NB4 (cell line): ENCODE results near the gene ANKRD18B.
A peak's percentile ranks its signal among the peaks of the same experiment; 100 is the strongest.
"Not testable (repeated sequence)": the region's sequence is repeated elsewhere in the genome, so short reads cannot be mapped to it uniquely, and the experiment has no call there.

Experiments used
- DNase-seq: peaks from one replicate; pipeline ENCODE4 v3.0.0; 2010; ENCODE audit warnings: low read depth
- H3K4me3 ChIP-seq: one replicate; pipeline ENCODE4 v1.5.1; 2011; ENCODE audit warnings: mild to moderate bottlenecking, low read depth, low read length, moderate library complexity
- MYC ChIP-seq: IDR thresholded peaks from 2 replicates; pipeline ENCODE4 v1.6.1; 2011; ENCODE audit warnings: low read depth, low read length
- POLR2A ChIP-seq: IDR thresholded peaks from 2 replicates; pipeline ENCODE4 v1.6.1; 2011; ENCODE audit warnings: mild to moderate bottlenecking; ENCODE audit not compliant: insufficient read length; ENCODE audit errors: extremely low read depth
- TF ChIP-seq, protein P1 (sequence below): IDR thresholded peaks from one replicate; pipeline ENCODE4 v1.5.1; 2012; ENCODE audit warnings: low read depth, low read length
- TF ChIP-seq, protein P2 (sequence below): IDR thresholded peaks from 2 replicates; pipeline ENCODE4 v1.6.1; 2011; ENCODE audit warnings: low read depth, low read length

ANKRD18B gene

DNA sequence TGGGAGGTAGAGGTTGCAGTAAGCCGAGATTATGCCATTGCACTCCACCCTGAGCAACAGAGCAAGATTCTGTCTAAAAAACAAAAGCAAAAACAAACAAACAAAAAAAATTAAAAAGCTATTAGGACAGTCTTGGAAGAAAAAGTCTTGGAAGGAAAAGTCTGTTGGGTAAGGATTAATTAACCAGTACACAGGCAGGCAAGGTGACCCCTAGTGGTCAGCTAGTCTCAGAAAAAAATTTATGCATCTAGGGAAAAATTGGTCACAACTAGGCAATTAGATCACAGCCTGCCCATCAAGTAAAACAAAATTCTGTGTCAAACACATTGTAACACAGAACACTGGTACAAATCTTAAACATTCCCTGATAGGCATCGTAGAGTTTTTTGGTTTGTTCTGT is 6.7 kb upstream of the ANKRD18B start:
- H3K4me3 ChIP-seq, result no peak overlapping the region
- TF ChIP-seq, protein P1, sequence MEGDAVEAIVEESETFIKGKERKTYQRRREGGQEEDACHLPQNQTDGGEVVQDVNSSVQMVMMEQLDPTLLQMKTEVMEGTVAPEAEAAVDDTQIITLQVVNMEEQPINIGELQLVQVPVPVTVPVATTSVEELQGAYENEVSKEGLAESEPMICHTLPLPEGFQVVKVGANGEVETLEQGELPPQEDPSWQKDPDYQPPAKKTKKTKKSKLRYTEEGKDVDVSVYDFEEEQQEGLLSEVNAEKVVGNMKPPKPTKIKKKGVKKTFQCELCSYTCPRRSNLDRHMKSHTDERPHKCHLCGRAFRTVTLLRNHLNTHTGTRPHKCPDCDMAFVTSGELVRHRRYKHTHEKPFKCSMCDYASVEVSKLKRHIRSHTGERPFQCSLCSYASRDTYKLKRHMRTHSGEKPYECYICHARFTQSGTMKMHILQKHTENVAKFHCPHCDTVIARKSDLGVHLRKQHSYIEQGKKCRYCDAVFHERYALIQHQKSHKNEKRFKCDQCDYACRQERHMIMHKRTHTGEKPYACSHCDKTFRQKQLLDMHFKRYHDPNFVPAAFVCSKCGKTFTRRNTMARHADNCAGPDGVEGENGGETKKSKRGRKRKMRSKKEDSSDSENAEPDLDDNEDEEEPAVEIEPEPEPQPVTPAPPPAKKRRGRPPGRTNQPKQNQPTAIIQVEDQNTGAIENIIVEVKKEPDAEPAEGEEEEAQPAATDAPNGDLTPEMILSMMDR, result peak; percentile 90
- no peak for TF ChIP-seq MYC
- TF ChIP-seq, protein P2, sequence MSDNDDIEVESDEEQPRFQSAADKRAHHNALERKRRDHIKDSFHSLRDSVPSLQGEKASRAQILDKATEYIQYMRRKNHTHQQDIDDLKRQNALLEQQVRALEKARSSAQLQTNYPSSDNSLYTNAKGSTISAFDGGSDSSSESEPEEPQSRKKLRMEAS, result no peak
- TF ChIP-seq POLR2A, result no peak
- DNase-seq, result peak; percentile 73

DNA sequence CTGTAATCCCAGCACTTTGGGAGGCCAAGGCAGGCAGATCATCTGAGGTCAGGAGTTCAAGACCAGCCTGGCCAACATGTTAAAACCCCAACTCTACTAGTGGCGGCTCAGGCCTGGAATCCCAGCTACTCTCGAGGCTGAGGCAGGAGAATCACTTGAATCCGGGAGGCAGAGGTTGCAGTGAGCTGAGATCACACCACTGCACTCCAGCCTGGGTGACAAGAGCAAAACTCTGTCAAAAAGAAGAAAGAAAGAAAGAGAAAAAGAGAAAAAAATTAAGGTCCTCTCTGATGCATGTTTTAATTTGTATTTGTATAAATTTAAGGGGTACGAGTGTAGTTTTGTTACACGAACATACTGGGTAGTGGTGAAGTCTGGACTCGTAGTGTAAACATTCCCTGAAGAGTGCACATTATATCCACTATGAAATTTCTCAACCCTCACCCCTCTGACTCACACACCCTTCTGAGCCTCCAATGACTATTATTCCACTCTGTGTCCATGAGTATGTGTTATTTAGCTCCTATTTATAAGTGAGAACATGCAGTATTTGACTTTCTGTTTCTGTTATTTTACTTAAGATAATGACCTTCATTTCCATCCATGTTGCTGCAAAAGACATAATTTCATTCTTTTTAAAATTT is 6.0 kb upstream of the ANKRD18B start:
- peak; percentile 53 for DNase-seq
- H3K4me3 ChIP-seq, result not testable (repeated sequence)

DNA sequence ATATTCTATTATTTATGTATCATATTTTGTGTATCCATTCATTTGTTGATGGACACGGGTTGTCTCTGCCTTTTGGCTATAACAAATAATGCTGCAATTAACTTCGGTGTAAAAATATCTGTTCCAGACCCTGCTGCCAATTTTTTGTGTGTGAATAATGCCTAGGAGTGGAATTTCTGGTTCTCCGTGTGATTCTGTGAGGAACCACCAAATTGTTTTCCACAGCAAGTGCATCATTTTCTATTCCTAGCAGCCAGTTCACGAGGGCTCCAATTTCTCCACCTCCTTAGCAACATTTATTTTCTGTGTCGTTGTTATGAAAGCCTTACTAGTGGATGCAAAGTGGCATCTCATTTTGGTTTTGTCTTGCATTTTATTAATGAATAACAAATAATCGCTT is 2.2 kb upstream of the ANKRD18B start:
- H3K4me3 ChIP-seq, DNase-seq: not testable (repeated sequence)

DNA sequence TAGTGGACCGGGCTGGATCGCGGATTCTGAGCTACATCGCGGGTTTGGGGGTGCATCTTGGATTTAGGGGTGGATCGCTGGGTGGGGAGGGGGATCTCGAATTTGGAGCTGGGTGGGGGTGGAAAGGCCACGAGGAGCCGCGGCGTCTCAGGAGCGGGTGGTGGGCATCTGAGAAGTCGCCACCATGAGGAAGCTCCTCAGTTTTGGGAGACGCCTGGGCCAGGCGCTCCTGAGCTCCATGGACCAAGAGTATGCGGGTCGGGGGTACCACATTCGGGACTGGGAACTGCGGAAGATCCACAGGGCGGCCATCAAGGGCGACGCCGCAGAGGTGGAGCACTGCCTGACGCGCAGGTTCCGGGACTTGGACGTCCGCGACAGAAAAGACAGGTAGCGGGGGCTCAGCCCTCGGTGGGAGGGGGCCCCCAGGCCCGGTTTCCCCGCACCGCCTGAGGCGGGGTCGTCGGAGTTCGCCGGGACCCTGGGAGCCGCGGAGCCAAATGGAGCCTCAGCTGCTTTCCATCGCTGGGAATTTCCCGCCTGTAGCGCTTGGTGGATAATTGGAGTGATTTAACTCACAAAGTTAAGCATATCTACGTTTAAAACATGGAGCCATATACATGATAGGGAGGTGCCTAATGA is 376 bp downstream of the ANKRD18B start:
- peak; percentile 69 for DNase-seq
- H3K4me3 ChIP-seq, result peak overlapping the region; percentile 85
- TF ChIP-seq MYC (no peak; the same call in 1 of the 2 replicates), POLR2A (peak; percentile 53)
- TF ChIP-seq, protein P1, result no peak
- TF ChIP-seq, protein P2, result peak; percentile 47; the same call in 1 of the 2 replicates

DNA sequence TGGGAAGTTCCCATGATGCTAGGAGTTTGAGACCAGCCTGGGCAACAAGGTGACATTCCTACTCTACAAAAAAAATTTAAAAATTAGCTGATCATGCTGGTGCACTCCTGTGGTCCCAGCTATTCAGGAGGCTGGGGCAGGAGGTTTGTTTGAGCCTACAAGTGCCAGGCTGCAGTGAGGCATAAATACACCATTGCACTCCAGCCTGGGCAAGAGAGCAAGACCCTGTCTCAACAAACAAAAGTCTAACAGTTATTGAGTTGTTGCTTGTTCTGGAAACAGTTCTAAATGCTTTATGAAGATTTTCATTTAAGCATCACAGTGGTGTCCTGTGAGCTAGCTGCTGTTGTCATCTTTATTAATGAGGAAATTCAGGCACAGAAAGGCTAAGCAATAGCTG is 4.0 kb downstream of the ANKRD18B start:
- not testable (repeated sequence) for H3K4me3 ChIP-seq, DNase-seq

DNA sequence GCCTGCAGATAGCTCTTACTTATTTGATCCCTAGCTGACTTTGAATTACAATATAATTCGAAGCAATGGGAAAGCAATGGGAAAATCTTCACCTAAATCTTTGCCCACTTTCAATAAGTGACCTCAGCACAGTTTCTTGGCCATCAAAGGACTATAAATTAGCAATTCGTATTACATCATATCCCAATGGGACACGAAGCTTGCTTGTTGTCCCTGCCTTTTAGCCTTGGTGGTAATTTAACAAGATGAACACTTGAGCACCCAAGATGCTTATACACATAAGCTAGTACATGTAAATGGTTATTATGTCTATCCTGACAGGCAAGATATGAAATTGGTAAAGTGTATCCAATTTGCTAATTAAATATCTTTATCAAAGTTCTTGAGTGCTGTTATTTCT is 9.9 kb downstream of the ANKRD18B start:
- DNase-seq, H3K4me3 ChIP-seq: not testable (repeated sequence)

DNA sequence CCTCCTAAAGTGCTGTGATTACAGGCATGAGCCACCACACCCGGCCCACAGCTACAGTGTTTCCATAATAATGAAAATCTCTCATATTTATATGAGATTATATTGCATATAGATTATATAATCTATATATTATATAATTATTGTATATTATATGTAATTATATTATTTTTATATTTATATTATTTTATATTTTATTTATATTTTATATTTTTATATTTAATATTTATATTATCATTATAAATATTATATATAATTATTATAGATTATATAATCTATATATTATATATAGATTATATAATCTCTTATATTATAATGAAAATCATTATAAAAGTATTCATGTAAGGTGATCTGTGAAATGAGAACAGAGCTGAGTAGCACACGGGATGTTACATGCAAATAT is 11.5 kb downstream of the ANKRD18B start:
- H3K4me3 ChIP-seq, result no peak overlapping the region
- DNase-seq, result no peak
- no peak for TF ChIP-seq MYC
- no peak for TF ChIP-seq POLR2A
- TF ChIP-seq, protein P1, result no peak
- TF ChIP-seq, protein P2, result no peak

DNA sequence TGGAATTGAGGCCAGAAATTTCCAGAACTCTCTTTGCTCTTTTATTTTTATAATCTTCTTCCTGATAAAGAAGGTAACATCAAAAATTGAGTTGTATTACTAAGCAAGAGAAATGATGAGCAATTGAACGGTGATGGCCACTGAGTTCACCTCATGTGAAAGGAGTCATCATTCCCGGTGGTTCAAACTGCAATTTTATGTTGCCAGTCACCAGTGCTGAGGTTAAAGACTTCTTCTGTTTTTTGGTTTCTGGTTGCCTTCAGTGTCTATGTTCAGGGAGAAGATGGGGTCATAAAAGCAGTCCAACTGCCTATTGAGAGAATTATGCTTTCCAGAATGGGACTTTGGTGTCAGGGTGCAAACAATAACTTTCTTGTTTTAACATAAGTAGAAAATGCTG is 19.4 kb downstream of the ANKRD18B start:
- DNase-seq, H3K4me3 ChIP-seq: not testable (repeated sequence)

DNA sequence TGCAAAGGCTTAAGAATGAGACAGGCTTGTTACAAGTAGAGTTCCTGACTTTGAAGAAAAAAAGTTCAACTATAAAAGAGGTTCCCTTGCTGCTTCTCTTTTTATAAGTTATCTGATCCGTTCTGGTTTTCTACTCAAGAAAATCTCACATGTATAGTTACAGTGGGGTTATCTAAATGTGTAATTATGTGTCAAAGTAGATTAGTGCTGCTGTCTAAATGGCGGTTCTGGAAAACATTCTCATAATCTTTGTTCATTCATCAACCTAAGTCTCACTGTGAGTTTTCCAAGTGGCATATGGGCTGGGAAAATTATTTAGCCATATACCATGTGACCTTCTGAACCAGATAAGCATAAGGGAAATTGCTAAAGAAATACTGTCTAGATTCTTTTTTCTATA is 21.7 kb downstream of the ANKRD18B start:
- not testable (repeated sequence) for H3K4me3 ChIP-seq, DNase-seq

DNA sequence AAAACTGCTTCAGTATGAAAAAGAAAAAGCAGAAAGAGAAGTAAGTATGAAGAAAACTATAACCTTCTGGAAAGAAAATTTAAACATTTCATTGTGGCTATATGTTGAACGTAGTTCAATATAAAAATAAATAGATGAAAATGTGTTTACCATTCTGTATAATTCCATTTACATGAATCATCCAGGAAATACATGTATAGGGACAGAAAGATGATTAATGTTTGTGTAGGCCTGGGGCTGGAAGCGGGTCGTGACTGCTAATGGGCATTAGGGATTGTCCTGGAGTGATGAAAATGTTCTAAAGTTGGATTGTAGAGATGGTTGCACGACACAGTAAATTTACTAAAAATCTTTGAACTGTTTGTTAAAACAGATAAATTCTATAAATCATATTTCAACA is 24.8 kb downstream of the ANKRD18B start:
- H3K4me3 ChIP-seq, DNase-seq: not testable (repeated sequence)

DNA sequence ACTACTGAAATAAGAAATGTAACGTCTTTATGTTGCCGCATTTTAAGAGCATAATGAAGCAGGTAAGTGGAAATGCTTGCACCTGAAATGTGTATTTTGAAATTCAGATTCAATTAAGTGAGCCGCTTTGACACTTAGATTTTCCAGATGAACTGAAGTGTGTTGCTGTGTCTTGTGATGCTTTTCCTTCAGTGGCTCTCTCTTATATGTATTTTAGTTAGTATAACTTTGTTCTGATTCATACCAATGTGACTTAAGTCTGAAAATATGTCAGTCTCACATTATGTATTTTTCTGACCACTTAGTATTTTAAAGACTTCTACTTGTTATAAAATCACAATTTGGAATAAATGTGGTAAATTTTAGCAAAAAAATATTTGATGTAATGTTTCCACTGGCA is 25.4 kb downstream of the ANKRD18B start:
- not testable (repeated sequence) for DNase-seq, H3K4me3 ChIP-seq

DNA sequence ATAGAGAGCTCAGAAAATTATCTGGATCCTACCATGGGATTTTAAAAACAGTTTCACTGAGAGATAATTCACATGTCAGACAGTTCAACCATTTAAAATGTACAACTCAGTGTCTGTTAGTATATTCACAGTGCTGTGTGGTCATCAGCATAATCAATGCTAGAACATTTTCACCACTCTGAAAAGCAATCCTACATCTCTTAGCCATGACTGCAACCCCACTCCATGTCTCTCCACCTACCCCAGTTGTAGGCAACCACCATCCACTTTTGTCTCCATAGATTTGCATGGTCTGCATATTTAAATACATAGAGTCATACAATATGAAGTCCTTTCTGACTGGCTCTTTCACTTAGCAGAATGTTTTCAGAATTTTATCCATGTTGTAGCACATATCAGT is 27.1 kb downstream of the ANKRD18B start:
- H3K4me3 ChIP-seq, DNase-seq: not testable (repeated sequence)

DNA sequence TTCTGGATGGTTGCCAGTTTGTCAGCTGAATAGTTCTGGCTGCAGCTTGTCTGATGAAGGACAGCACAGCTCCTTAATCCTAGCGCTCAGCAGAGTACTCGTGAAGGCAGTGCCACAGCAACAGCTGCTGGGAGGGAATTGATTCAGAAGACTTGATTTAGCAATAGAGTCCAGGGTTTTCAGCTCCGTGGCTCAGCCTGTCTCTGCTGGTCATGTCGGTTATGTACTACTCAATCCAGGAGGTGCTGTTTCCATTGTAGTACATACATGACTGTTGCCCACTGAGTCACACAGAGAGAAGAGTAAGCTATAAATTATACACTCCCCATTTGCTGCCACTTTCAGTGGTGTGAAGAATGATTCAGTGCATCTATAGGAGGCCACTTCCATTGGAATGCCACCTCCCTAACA is 28.3 kb downstream of the ANKRD18B start:
- not testable (repeated sequence) for DNase-seq, H3K4me3 ChIP-seq

DNA sequence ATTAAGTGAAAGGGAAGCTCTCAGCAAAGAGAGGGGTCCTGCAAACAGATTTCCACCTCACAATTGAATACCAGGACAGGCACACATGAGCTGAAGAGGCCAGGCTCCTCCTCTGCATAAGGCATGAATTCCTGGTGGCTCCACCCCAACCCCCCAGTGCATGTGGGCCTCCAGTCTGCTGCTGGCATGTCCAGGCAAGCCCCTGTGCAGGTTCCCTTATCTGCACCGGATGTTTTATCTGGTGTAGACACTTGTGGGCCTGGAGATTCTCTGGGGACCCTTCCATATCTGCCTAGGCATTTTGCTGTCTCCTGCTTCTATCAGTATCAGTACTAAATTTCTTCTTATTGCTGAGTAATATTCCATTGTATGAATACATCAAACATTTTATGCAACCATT is 36.2 kb downstream of the ANKRD18B start:
- not testable (repeated sequence) for H3K4me3 ChIP-seq
- peak; percentile 29 for DNase-seq
